Activated T-helper 2 cell treated with anti-CD3 and anti-CD28 coated beads, Interferon-gamma antibody, Interleukin-2, Interleukin-4, amounts not matched to agents 10 μg/mL and 5 μg/mL and 100 μg/mL, durations not matched to agents 14 hours and 24 hours and 36 hours (primary cell): ENCODE measurements around the gene ANO2. TPM values are rescaled to one million over a fixed set of nuclear protein-coding genes. Genes with fewer than 3 reads are reported as not detected.

ENCODE experiments used
- DNase-seq: peaks from one replicate; pipeline ENCODE4 v3.0.0; 2021; ENCODE audit warnings: low spot score
- H3K27ac Mint-ChIP-seq: one replicate; pipeline ENCODE4 v1.8.0; 2021; ENCODE audit warnings: mixed read lengths
- H3K27me3 Mint-ChIP-seq: one replicate; pipeline ENCODE4 v1.8.0; 2021; ENCODE audit warnings: low read depth, mixed read lengths
- H3K36me3 Mint-ChIP-seq: one replicate; pipeline ENCODE4 v1.8.0; 2021; ENCODE audit warnings: low read depth, mixed read lengths
- H3K4me1 Mint-ChIP-seq: one replicate; pipeline ENCODE4 v1.8.0; 2021; ENCODE audit warnings: low read depth, mixed read lengths
- H3K4me3 Mint-ChIP-seq: one replicate; pipeline ENCODE4 v1.8.0; 2021; ENCODE audit warnings: low read depth, mild to moderate bottlenecking, moderate library complexity, mixed read lengths
- H3K9me3 Mint-ChIP-seq: one replicate; pipeline ENCODE4 v1.8.0; 2021; ENCODE audit warnings: mixed read lengths
- intact Hi-C: fragments of 100-400 bp; cut with micrococcal nuclease; formaldehyde crosslinking; loops from one replicate; pipeline ENCODE4 v1.15.1; 2023
- total RNA-seq: library from RNA; stranded (reverse); gene quantifications from 2 replicates; pipeline ENCODE4 v1.2.3, GENCODE V29; 2022

ANO2 gene
- total RNA-seq, 1 donor from 2014 or later = not detected

DNA sequence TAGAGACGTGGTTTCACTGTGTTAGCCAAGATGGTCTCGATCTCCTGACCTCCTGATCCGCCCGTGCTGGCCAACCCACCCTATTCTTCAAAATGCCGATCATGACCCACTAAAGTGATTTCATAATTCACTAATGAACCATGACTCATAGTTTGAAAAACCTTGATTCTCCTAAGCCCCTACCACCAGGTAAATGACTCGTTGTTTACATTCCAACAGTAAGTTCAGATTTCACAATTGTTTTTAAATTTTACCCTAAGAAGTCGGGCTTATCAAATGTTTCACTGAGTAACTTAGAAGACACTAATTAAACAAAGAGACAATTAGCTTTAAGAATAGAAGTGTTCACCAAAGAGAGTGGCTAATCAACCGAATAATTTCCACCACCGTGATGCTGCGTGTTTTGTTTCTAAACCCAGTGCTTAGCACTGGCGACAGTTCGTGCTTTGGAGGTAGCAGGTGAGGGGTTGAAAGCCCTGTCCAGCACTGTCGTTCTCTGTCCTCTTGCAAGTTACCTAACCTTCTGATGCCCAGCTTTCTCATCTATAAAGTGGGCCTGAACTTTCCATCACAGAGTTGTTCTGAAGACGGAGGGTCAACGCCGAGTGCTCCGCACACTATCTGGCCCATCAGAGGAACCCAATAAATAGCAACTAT, 376.6 kb downstream of the ANO2 start:
- Mint-ChIP-seq H3K27me3 (peaks cover 2% of the 10 kb centered on the region), H3K27ac (no peak overlapping the region), H3K4me3 (no peak overlapping the region), H3K9me3 (no peaks in the 10 kb centered on the region), H3K36me3 (no peaks in the 10 kb centered on the region), H3K4me1 (no peaks in the 10 kb centered on the region)
- intact Hi-C loops = no loop called here
- no peak for DNase-seq

- no peaks in the 10 kb centered on the region for H3K36me3 Mint-ChIP-seq
- H3K27ac Mint-ChIP-seq = no peak overlapping the region
- H3K4me3 Mint-ChIP-seq = no peak overlapping the region
- no peaks in the 10 kb centered on the region for H3K4me1 Mint-ChIP-seq
- intact Hi-C loops = no loop called here
- H3K9me3 Mint-ChIP-seq = no peaks in the 10 kb centered on the region
- H3K27me3 Mint-ChIP-seq = peaks cover 2% of the 10 kb centered on the region
- DNase-seq = no peak
Measured at GRCh38 chr12:5567016-5567725, 377.9 kb downstream of the ANO2 start.

- no peaks in the 10 kb centered on the region for H3K9me3 Mint-ChIP-seq
- no peaks in the 10 kb centered on the region for H3K36me3 Mint-ChIP-seq
- no peak for DNase-seq
- H3K27me3 Mint-ChIP-seq = no peaks in the 10 kb centered on the region
- H3K4me1 Mint-ChIP-seq = no peaks in the 10 kb centered on the region
- no peak overlapping the region for H3K4me3 Mint-ChIP-seq
- H3K27ac Mint-ChIP-seq = no peak overlapping the region
- intact Hi-C loops = no loop called here
Measured at GRCh38 chr12:5565933-5566599, 379.0 kb downstream of the ANO2 start.

DNA sequence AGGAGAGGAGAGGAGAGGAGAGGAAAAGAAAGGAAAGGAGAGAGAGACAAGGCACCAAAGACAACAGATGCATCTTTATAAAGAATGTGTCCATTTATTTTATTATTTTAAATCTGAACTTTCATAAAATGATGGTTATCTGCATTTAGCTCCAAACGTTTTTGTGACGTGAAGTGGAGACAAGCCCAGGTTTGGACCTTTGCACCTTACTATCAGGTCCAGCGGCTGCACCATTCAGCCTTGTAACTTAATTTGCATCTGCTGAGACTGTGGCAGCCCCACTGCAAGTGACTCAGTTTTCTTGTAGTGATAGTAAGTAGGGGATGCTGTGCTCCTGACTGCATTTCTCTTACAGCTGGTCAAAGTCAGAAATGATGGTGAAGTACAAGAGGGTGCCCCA, 382.5 kb downstream of the ANO2 start:
- no peak for DNase-seq
- Mint-ChIP-seq H3K9me3 (no peaks in the 10 kb centered on the region), H3K4me1 (no peaks in the 10 kb centered on the region), H3K27ac (no peak overlapping the region), H3K36me3 (no peaks in the 10 kb centered on the region), H3K27me3 (no peaks in the 10 kb centered on the region), H3K4me3 (no peak overlapping the region)
- intact Hi-C loops = no loop called here

DNA sequence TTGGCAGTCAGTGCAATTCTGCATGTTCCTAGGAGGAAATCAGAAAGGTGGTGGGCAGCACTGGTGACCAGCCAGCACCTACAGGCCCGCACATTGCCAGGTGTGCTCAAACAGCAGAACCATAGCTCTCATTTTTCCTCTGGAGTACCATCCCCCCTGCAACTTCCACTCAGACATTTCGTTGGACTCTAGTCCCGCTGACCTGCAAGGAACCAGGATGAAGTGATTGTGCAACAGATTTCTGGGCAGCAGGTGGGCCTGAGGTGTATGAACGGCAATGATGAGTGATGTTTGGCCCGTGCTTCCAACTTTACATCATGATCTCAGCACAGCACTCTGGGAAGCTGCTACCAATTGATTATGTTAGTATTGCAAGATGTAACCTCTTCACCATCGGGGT, 383.2 kb downstream of the ANO2 start:
- Mint-ChIP-seq H3K36me3 (no peaks in the 10 kb centered on the region), H3K9me3 (no peaks in the 10 kb centered on the region), H3K4me1 (no peaks in the 10 kb centered on the region), H3K4me3 (no peak overlapping the region), H3K27ac (no peak overlapping the region), H3K27me3 (no peaks in the 10 kb centered on the region)
- no peak for DNase-seq
- intact Hi-C loops = no loop called here

DNA sequence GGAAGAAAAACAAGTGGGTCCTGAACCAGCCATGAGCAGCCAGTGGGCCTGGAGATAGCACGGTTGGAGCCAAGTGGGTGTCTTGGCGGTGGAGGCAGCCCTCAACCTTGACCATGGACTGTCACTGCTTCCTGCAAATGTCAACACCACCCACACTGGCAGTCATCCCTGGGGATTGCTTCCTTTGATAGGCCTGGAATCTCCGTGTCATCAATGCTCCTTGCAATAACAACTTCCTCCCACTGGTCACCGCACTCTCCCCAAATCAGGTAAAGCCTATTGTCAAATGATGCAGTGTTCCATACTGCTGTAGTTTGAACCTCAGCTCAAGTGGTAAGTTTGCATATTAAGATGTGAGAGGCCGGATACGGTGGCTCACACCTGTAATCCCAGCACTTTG, 384.0 kb downstream of the ANO2 start:
- H3K9me3 Mint-ChIP-seq = no peaks in the 10 kb centered on the region
- H3K27me3 Mint-ChIP-seq = no peaks in the 10 kb centered on the region
- no peak for DNase-seq
- no peaks in the 10 kb centered on the region for H3K4me1 Mint-ChIP-seq
- no peak overlapping the region for H3K27ac Mint-ChIP-seq
- intact Hi-C loops = no loop called here
- H3K36me3 Mint-ChIP-seq = no peaks in the 10 kb centered on the region
- no peak overlapping the region for H3K4me3 Mint-ChIP-seq

GRCh38 chr12:5560265-5560664, 384.8 kb downstream of the ANO2 start:
- no peaks in the 10 kb centered on the region for H3K27me3 Mint-ChIP-seq
- DNase-seq = no peak

DNA sequence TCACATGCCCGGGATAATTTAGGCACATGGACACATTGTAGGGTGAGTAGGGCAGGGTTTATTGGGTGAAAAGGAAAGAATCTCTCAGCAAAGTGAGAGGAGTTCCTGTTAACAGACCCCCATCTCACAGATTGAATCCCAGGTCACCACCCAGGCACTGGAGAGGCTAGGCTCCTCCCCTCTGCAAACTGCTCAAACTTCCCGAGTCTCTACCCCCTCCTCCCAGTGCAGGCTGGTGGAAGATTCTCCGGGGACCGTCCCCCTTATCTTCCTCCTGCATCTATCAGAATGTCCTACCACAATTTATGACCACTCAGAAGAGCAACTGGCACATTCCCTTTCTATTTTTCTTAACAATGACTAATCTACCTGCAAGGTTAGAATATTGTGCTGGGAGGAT, 387.2 kb downstream of the ANO2 start:
- no peaks in the 10 kb centered on the region for H3K36me3 Mint-ChIP-seq
- no peaks in the 10 kb centered on the region for H3K27me3 Mint-ChIP-seq
- H3K4me1 Mint-ChIP-seq = no peaks in the 10 kb centered on the region
- no peak overlapping the region for H3K27ac Mint-ChIP-seq
- no peaks in the 10 kb centered on the region for H3K9me3 Mint-ChIP-seq
- no peak for DNase-seq
- intact Hi-C loops = no loop called here
- no peak overlapping the region for H3K4me3 Mint-ChIP-seq

More at GRCh38 chr12:5560265-5560664, 384.8 kb downstream of the ANO2 start:
- Mint-ChIP-seq H3K4me3 (no peak overlapping the region), H3K27ac (no peak overlapping the region), H3K4me1 (no peaks in the 10 kb centered on the region), H3K36me3 (no peaks in the 10 kb centered on the region), H3K9me3 (no peaks in the 10 kb centered on the region)
- intact Hi-C loops = no loop called here

- DNase-seq = no peak
- no peak overlapping the region for H3K4me3 Mint-ChIP-seq
- no peaks in the 10 kb centered on the region for H3K4me1 Mint-ChIP-seq
- intact Hi-C loops = no loop called here
- no peaks in the 10 kb centered on the region for H3K27me3 Mint-ChIP-seq
- H3K9me3 Mint-ChIP-seq = no peaks in the 10 kb centered on the region
- H3K36me3 Mint-ChIP-seq = no peaks in the 10 kb centered on the region
- H3K27ac Mint-ChIP-seq = no peak overlapping the region
Measured at GRCh38 chr12:5556946-5557673, 387.9 kb downstream of the ANO2 start.

GRCh38 chr12:5556033-5556614, 388.9 kb downstream of the ANO2 start:
- Mint-ChIP-seq H3K27me3 (no peaks in the 10 kb centered on the region), H3K27ac (no peak overlapping the region), H3K9me3 (no peaks in the 10 kb centered on the region), H3K36me3 (no peaks in the 10 kb centered on the region), H3K4me3 (no peak overlapping the region), H3K4me1 (no peaks in the 10 kb centered on the region)
- intact Hi-C loops = no loop called here
- no peak for DNase-seq

DNA sequence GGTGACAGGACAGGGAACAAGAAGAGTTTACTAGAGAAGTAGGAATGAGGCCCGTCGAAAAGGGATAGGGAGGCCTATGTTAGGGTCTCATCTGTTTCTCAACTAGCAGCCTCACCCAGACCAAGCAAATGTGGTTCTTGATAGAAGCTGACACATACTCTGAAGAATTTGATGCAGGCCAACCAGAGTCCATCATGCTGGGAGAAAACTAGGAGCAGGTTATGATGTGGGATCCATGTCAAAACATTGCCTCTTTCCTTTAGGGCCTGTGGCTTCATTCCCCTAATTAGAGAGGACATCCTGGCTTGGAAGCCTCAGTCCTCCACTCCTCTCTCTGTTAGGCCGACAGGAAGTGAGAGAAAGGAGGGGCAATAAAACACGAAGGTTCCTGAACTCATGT, 390.3 kb downstream of the ANO2 start:
- H3K36me3 Mint-ChIP-seq = no peaks in the 10 kb centered on the region
- H3K4me3 Mint-ChIP-seq = no peak overlapping the region
- no peaks in the 10 kb centered on the region for H3K9me3 Mint-ChIP-seq
- no peak overlapping the region for H3K27ac Mint-ChIP-seq
- no peaks in the 10 kb centered on the region for H3K27me3 Mint-ChIP-seq
- intact Hi-C loops = no loop called here
- H3K4me1 Mint-ChIP-seq = no peaks in the 10 kb centered on the region
- DNase-seq = no peak

DNA sequence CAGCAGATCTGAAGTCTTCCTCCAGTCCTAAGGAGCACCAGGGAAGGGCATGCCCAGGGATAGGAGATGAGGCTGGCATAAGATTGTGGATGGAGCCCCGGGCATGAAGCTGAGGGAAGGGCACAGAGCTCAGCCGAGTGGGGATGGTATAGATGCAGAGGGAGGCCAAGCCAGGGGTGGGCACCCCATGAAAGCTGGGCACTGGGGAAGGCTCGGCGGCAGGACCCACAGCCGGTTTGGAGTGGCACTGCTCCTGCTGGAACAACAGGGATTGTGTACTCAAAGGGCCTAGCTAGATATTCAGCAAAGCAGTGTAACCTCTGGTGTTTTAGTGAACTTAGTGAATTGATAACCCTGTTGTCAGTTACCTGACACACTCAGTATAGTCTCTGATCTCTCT, 396.0 kb downstream of the ANO2 start:
- Mint-ChIP-seq H3K9me3 (no peaks in the 10 kb centered on the region), H3K36me3 (no peaks in the 10 kb centered on the region), H3K4me1 (no peaks in the 10 kb centered on the region), H3K4me3 (no peak overlapping the region), H3K27me3 (no peaks in the 10 kb centered on the region), H3K27ac (no peak overlapping the region)
- intact Hi-C loops = no loop called here
- no peak for DNase-seq
